Fibroblast of villous mesenchyme (primary cell): Measurements from ENCODE around the gene COG1. TPM values are rescaled to one million over a fixed set of nuclear protein-coding genes. Genes with fewer than 3 reads are reported as not detected.

Source experiments
- DNase-seq: peaks from one replicate; pipeline ENCODE4 v3.0.0-alpha.2; 2010; ENCODE audit warnings: low read depth
- H3K4me3 ChIP-seq: 2 replicates; pipeline ENCODE4 v1.5.1; 2011; ENCODE audit warnings: low read depth, mild to moderate bottlenecking, low read length
- total RNA-seq: library from RNA; depleted of rRNA; stranded (reverse); fragments of >200 nt; gene quantifications from 2 replicates; pipeline ENCODE4 v1.2.3, GENCODE V29; 2012
- TF ChIP-seq, protein P1 (sequence below): IDR thresholded peaks from 2 replicates; pipeline ENCODE4 v1.5.1; 2012; ENCODE audit warnings: low read depth, mild to moderate bottlenecking, low read length; ENCODE audit not compliant: insufficient read depth

Gene COG1
- total RNA-seq, 1 donor, result 25.9 TPM

DNA sequence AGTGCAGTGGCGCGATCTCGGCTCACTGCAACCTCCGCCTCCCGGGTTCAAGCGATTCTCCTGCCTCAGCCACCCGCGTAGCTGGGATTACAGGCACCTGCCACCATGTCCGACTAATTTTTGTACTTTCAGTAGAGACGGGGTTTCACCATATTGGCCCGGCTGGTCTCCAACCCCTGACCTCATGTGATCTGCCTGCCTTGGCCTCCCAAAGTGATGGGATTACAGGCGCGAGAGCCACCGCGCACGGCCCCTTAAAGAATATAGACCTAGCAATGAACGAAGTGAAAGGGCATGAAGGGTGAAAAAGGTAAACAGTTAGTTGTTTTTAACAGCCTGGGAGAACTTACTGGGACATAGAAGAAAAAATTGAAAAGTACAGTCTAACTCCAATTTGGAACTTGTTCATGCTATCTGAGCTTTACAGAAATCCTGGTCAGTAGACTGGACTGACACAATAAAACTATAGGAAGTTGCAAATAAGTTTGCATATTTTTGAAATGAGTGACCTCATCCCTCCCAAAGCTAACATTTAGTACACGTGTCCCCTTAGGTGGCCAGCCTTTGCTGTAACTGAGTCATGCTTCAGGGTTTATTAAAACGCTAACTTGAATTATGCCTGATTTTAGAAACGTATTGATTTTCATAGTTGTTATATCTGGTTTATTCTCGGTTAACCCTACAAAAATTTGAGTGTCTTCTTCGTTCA lies 1.8 kb downstream of the COG1 start:
- TF ChIP-seq, protein P1, sequence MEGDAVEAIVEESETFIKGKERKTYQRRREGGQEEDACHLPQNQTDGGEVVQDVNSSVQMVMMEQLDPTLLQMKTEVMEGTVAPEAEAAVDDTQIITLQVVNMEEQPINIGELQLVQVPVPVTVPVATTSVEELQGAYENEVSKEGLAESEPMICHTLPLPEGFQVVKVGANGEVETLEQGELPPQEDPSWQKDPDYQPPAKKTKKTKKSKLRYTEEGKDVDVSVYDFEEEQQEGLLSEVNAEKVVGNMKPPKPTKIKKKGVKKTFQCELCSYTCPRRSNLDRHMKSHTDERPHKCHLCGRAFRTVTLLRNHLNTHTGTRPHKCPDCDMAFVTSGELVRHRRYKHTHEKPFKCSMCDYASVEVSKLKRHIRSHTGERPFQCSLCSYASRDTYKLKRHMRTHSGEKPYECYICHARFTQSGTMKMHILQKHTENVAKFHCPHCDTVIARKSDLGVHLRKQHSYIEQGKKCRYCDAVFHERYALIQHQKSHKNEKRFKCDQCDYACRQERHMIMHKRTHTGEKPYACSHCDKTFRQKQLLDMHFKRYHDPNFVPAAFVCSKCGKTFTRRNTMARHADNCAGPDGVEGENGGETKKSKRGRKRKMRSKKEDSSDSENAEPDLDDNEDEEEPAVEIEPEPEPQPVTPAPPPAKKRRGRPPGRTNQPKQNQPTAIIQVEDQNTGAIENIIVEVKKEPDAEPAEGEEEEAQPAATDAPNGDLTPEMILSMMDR, result no peak
- H3K4me3 ChIP-seq, result peak overlapping the region; percentile 33

DNA sequence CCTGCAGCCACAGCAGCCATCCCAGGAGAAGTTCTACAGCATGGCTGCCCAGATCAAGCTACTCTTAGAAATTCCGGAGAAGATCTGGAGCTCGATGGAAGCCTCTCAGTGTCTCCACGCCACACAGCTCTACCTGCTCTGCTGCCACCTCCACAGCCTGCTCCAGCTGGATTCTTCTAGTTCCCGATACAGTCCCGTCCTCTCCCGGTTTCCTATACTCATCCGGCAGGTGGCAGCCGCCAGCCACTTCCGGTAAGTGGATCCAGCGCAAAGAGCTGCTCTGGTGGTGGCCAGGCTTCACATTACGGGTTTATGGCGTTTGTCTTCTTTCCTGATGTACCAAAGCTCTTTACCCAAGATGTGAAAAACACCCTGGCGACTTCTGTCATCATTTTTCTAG lies 3.6 kb downstream of the COG1 start:
- TF ChIP-seq, protein P1, result peak; percentile 55
- DNase-seq, result peak; percentile 57
- H3K4me3 ChIP-seq, result no peak overlapping the region

More for the DNA sequence above, 1.8 kb downstream of the COG1 start:
- DNase-seq, result peak; percentile 53

DNA sequence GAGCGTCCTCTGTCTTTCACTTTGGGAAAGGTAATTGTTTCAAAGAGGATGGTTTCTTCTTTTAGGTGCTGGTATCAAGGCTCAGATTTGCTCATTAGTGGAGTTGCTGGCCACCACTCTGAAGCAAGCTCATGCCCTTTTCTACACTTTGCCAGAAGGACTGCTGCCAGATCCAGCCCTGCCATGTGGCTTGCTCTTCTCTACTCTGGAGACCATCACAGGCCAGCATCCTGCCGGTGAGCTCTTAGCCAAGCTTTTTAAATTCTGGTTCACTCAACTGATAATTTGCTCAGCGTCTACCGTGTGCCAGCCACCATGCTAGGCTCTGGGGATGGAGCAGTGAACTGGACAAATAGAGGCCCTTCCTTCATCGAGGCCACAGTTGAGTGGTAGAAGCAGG lies 4.3 kb downstream of the COG1 start:
- no peak for DNase-seq
- H3K4me3 ChIP-seq, result no peak overlapping the region
- TF ChIP-seq, protein P1, result no peak

DNA sequence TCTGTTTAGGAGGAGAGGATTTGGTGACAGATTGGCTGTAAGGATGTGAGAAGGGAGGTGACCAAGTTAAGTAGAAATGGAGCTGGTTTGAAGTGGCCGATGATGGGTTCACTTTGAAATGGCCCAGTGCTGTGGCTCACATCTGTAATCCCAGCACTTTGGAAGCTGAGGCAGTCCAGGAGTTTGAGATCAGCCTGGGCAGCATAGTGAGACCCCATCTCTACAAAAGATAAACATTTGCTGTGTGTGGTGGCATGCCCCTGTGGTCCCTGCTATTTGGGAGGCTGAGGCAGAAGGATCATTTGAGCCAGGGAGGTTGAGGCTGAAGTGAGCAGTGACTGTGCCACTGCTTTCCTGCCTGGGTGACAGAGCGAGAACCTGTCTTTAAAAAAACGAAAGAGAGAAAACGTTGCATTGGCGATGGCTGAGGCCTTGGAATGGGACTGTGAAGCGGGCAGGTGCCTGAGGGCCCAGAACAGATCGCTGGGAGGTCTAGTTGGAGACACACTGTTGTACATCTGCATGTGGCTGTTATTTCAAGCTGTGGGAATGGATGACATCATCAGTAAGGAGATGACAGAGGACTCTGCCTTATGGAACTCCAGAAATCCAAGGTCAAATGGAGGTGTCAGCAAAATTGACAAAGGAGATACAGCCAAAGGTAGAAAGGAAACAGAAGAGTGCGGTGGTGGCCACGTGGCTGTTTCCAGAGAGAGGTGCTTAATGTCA lies 5.5 kb downstream of the COG1 start:
- no peak for DNase-seq
- no peak overlapping the region for H3K4me3 ChIP-seq
- TF ChIP-seq, protein P1, result no peak

DNA sequence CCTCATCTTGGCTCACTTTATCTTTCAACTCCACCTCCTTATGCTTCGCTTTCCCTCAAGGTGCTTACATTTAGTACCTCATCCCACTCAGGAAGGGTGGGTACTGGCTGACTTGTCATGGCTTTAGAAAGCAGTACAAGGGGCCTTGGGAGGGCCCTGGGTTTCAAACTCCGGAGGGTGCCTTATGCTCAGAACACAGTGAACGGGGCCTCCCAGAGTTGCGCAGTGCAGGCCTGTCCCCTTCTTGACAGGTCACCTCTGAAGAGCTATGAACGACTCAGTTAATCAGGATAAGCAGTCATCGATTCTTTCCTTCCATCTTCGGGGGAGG lies 6.0 kb downstream of the COG1 start:
- TF ChIP-seq, protein P1, result no peak
- no peak overlapping the region for H3K4me3 ChIP-seq
- DNase-seq, result no peak

DNA sequence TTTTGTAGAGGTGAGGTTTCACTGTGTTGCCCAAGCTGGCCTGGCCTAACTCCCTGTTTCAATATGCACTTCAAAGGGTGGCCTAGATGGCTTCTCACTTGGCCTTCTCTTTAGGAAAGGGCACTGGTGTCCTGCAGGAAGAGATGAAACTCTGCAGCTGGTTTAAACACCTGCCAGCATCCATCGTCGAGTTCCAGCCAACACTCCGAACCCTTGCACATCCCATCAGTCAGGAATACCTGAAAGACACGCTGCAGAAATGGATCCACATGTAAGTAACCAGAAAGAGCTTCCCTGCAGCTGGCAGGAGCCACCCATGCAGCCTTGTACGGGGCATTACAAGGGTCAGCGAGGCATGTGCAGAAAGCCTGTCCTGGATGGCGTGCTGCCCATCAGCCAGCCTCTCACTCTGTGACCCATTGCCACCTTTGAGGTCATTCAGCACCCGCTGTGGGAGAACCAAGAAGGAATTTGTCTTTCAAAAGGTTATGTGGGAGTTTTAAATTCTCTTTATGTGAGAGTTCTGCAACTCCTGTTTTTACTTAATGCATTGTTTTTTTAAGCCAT lies 7.0 kb downstream of the COG1 start:
- TF ChIP-seq, protein P1, result no peak
- H3K4me3 ChIP-seq, result no peak overlapping the region
- DNase-seq, result no peak
